H1 (cell line): ENCODE data around the gene PCBP2. TPM values are rescaled to one million over a fixed set of nuclear protein-coding genes. Genes with fewer than 3 reads are reported as not detected.

Source experiments
- CTCF ChIA-PET: fragments of 300-600 bp; sonication (Branson Sonifier 250); formaldehyde crosslinking; loops from one replicate; lab custom pipeline; 2021; ENCODE audit not compliant: partially characterized antibody; lab: Charles Lee
- POLR2A ChIA-PET: fragments of 300-600 bp; sonication (Branson Sonifier 250); formaldehyde crosslinking; loops from one replicate; lab custom pipeline; 2021; ENCODE audit warnings: inconsistent platforms; ENCODE audit not compliant: partially characterized antibody; lab: Charles Lee
- DNase-seq, 2 experiments: peaks; one replicate each; pipeline versions ENCODE4 v3.0.0 to v3.0.0-alpha.2; 2010 to 2022; ENCODE audit warnings: low spot score in 2 of 2, low read depth in 1 of 2, mixed read lengths in 1 of 2
- FAIRE-seq: peaks from 2 replicates; lab custom pipeline; 2011; peaks lifted over from hg19 to GRCh38; lab: Jason Lieb, UNC
- H2AFZ ChIP-seq: 2 replicates; pipeline ENCODE4 v1.8.1; 2012; ENCODE audit warnings: low read length, inconsistent platforms
- H2AK5ac ChIP-seq: 2 replicates; pipeline ENCODE4 v1.6.1; 2013; ENCODE audit warnings: low read depth, low read length
- H2BK120ac ChIP-seq: replicated peaks from 2 replicates; pipeline ENCODE3; 2013; ENCODE audit warnings: low read depth, low read length, inconsistent platforms
- H2BK12ac ChIP-seq: 2 replicates; pipeline ENCODE4 v1.6.1; 2013; ENCODE audit warnings: low read depth, low read length
- H2BK15ac ChIP-seq: 2 replicates; pipeline ENCODE4 v1.6.1; 2013; ENCODE audit warnings: low read length
- H2BK20ac ChIP-seq: 2 replicates; pipeline ENCODE4 v1.6.1; 2013; ENCODE audit warnings: low read length
- H2BK5ac ChIP-seq: 2 replicates; pipeline ENCODE4 v1.6.1; 2013; ENCODE audit warnings: low read depth, low read length
- H3K14ac ChIP-seq: 2 replicates; pipeline ENCODE4 v1.6.1; 2013; ENCODE audit warnings: inconsistent platforms; ENCODE audit not compliant: insufficient read length
- H3K18ac ChIP-seq: 2 replicates; pipeline ENCODE4 v1.6.1; 2013; ENCODE audit warnings: low read length; ENCODE audit errors: extremely low read depth
- H3K23ac ChIP-seq: 2 replicates; pipeline ENCODE4 v1.6.1; 2013; ENCODE audit warnings: inconsistent platforms; ENCODE audit not compliant: insufficient read length
- H3K23me2 ChIP-seq: 2 replicates; pipeline ENCODE4 v1.6.1; 2013; ENCODE audit warnings: low read depth, low read length
- H3K27ac ChIP-seq: 2 replicates; pipeline ENCODE4 v1.6.1; 2011; ENCODE audit warnings: low read depth, low read length, inconsistent platforms
- H3K27me3 ChIP-seq, 4 experiments: replicated peaks in 1 of 4; 1 replicate in 1 of 4; 2 replicates in 3 of 4; pipeline versions ENCODE4 v1.6.1 to v1.8.1; 2011 to 2013; ENCODE audit warnings: low read length in 3 of 4, mild to moderate bottlenecking in 3 of 4, inconsistent platforms in 2 of 4, mixed read lengths in 2 of 4, moderate library complexity in 1 of 4; ENCODE audit not compliant: control insufficient read depth in 3 of 4, insufficient read depth in 3 of 4; ENCODE audit errors: extremely low read depth in 1 of 4
- H3K36me3 ChIP-seq, 4 experiments: 2 replicates each; pipeline versions ENCODE4 v1.6.1 to v1.8.1; 2011 to 2013; ENCODE audit warnings: mild to moderate bottlenecking in 4 of 4, low read length in 3 of 4, moderate library complexity in 2 of 4, control low read depth in 1 of 4, inconsistent platforms in 1 of 4; ENCODE audit not compliant: insufficient read depth in 4 of 4, control insufficient read depth in 2 of 4
- H3K4ac ChIP-seq: replicated peaks from 2 replicates; pipeline ENCODE3; 2013; ENCODE audit warnings: low read length, low read depth, mixed read lengths, inconsistent platforms; ENCODE audit not compliant: insufficient read length
- H3K4me1 ChIP-seq, 4 experiments: replicated peaks in 1 of 4; 1 replicate in 1 of 4; 2 replicates in 3 of 4; pipeline versions ENCODE4 v1.6.1 to v1.8.1; 2011 to 2013; ENCODE audit warnings: low read length in 3 of 4, inconsistent platforms in 2 of 4, mixed read lengths in 1 of 4; ENCODE audit not compliant: insufficient read depth in 4 of 4, control insufficient read depth in 3 of 4
- H3K4me2 ChIP-seq, 2 experiments: 2 replicates each; pipeline versions ENCODE4 v1.6.1 to v1.8.1; 2011 to 2013; ENCODE audit warnings: low read depth in 2 of 2, low read length in 2 of 2, control low read depth in 1 of 2, inconsistent platforms in 1 of 2, mild to moderate bottlenecking in 1 of 2; ENCODE audit not compliant: insufficient read depth in 1 of 2
- H3K4me3 ChIP-seq, 4 experiments: fragments of 200-600, 300-600 bp in 1 of 4; sonication (generic), shearing (Covaris generic), sonication (Bioruptor Twin) in 1 of 4; 2 replicates each; pipeline versions ENCODE4 v1.5.1 to v1.8.1; 2011 to 2016; ENCODE audit warnings: low read length in 4 of 4, low read depth in 3 of 4, control low read depth in 2 of 4, inconsistent platforms in 2 of 4, mild to moderate bottlenecking in 2 of 4, mixed read lengths in 1 of 4, moderate library complexity in 1 of 4; ENCODE audit not compliant: insufficient read depth in 2 of 4; ENCODE audit errors: extremely low read depth in 1 of 4
- H3K56ac ChIP-seq: replicated peaks from 2 replicates; pipeline ENCODE3; 2013; ENCODE audit warnings: low read depth, mild to moderate bottlenecking, mixed read lengths, low read length, inconsistent platforms; ENCODE audit not compliant: insufficient read length
- H3K79me1 ChIP-seq: 2 replicates; pipeline ENCODE4 v1.6.1; 2013; ENCODE audit warnings: low read depth, low read length, control low read depth
- H3K79me2 ChIP-seq, 2 experiments: 2 replicates each; pipeline versions ENCODE4 v1.6.1 to v1.8.1; 2012 to 2013; ENCODE audit warnings: low read length in 2 of 2, mild to moderate bottlenecking in 2 of 2, inconsistent platforms in 1 of 2; ENCODE audit not compliant: insufficient read depth in 2 of 2, control insufficient read depth in 1 of 2
- H3K9ac ChIP-seq, 4 experiments: replicated peaks in 1 of 4; 1 replicate in 1 of 4; 2 replicates in 3 of 4; pipeline versions ENCODE4 v1.6.1 to v1.8.1; 2011 to 2013; ENCODE audit warnings: low read depth in 3 of 4, low read length in 3 of 4, control low read depth in 2 of 4, mild to moderate bottlenecking in 2 of 4, moderate library complexity in 2 of 4, inconsistent platforms in 1 of 4; ENCODE audit errors: extremely low read depth in 1 of 4
- H3K9me3 ChIP-seq, 2 experiments: 2 replicates each; pipeline versions ENCODE4 v1.6.1 to v1.8.1; 2012 to 2013; ENCODE audit warnings: mild to moderate bottlenecking in 2 of 2, moderate library complexity in 2 of 2, control low read depth in 1 of 2, inconsistent platforms in 1 of 2, low read depth in 1 of 2, low read length in 1 of 2, mixed read lengths in 1 of 2; ENCODE audit not compliant: insufficient read depth in 2 of 2
- H4K20me1 ChIP-seq, 2 experiments: replicated peaks in 1 of 2; 2 replicates each; pipeline versions ENCODE3 to v1.8.1; 2011 to 2013; ENCODE audit warnings: inconsistent platforms in 2 of 2, low read length in 2 of 2, mild to moderate bottlenecking in 1 of 2; ENCODE audit not compliant: insufficient read depth in 2 of 2, control insufficient read depth in 1 of 2
- H4K5ac ChIP-seq: 2 replicates; pipeline ENCODE4 v1.6.1; 2013; ENCODE audit warnings: low read length, low read depth, mixed read lengths, inconsistent platforms; ENCODE audit not compliant: insufficient read length
- H4K8ac ChIP-seq: 2 replicates; pipeline ENCODE4 v1.8.0; 2013; ENCODE audit warnings: mild to moderate bottlenecking, moderate library complexity, low read length, inconsistent platforms; ENCODE audit not compliant: insufficient read depth; ENCODE audit errors: extremely low read depth
- H4K91ac ChIP-seq: replicated peaks from 2 replicates; pipeline ENCODE3; 2013; ENCODE audit warnings: low read length, mixed read lengths, inconsistent platforms; ENCODE audit not compliant: insufficient read length
- ASH2L ChIP-seq: fragments of 200-600, 300-600 bp; sonication (generic); IDR thresholded peaks from one replicate; pipeline ENCODE4 v1.7.1; 2017; ENCODE audit warnings: low read length
- BCL11A ChIP-seq, 2 experiments: IDR thresholded peaks; one replicate each; pipeline ENCODE4 v1.6.1; 2011; ENCODE audit warnings: low read depth in 2 of 2, low read length in 2 of 2, mild to moderate bottlenecking in 2 of 2
- NRF1 ChIP-seq: IDR thresholded peaks from 2 replicates; pipeline ENCODE4 v1.6.1; 2011; ENCODE audit warnings: mild to moderate bottlenecking, low read depth, low read length, improper control_type of control experiment
- POLR2A ChIP-seq, 2 experiments: IDR thresholded peaks; 1 replicate in 1 of 2; 2 replicates in 1 of 2; pipeline ENCODE4 v1.6.1; 2011; ENCODE audit warnings: low read depth in 2 of 2, low read length in 2 of 2, mild to moderate bottlenecking in 2 of 2; ENCODE audit errors: control extremely low read depth in 1 of 2
- SIRT6 ChIP-seq: IDR thresholded peaks from one replicate; pipeline ENCODE4 v1.7.1; 2012; ENCODE audit warnings: low read length, inconsistent platforms
- USF2 ChIP-seq: IDR thresholded peaks from 2 replicates; pipeline ENCODE4 v1.6.1; 2011; ENCODE audit warnings: low read length, improper control_type of control experiment
- WGBS, 2 experiments: shearing (Covaris generic) in 1 of 2; methylation state at CpG; one replicate each; pipeline versions ENCODE4 v1.1.6 to v1.1.7; 2013 to 2015; ENCODE audit warnings: low lambda C conversion rate in 2 of 2, mixed read lengths in 2 of 2, inconsistent platforms in 1 of 2, low coverage in 1 of 2, missing lambda C conversion rate in 1 of 2; ENCODE audit not compliant: insufficient replicate concordance in 2 of 2, insufficient coverage in 1 of 2, insufficient read length in 1 of 2; ENCODE audit errors: extremely low coverage in 1 of 2, missing lambda C conversion rate in 1 of 2; 5-methylcytosine and 5-hydroxymethylcytosine counted together
- polyA plus RNA-seq, 7 experiments: library from polyadenylated mRNA; depleted of rRNA in 3 of 7; stranded (reverse) in 5 of 7; unstranded in 2 of 7; fragments of >200 nt in 5 of 7; fragments of 200-250 nt in 2 of 7; gene quantifications; 1 replicate in 5 of 7; 2 replicates in 1 of 7; 4 replicates in 1 of 7; pipeline versions ENCODE4 v1.2.1 to v1.2.3, GENCODE V29; 2011 to 2013; ENCODE audit warnings: missing spikeins in 2 of 7, mixed read lengths in 2 of 7
- total RNA-seq: library from RNA; stranded (reverse); fragmentation: NEBNext Ultra II Directional; extraction: Animal tissue kit (Norgen Biotek cat#: 25700); gene quantifications from 2 replicates; pipeline ENCODE4 v1.2.1, GENCODE V29; 2021

PCBP2 gene
- total and polyA plus RNA-seq, 2 of the 8 experiments (the other 6 are each of a cell fraction or from before 2014, with no cell fraction given), result 470 to 1,123 TPM

GRCh38 chr12:53489242-53489864 lies 37.5 kb downstream of the PCBP2 start:
- Histone ChIP-seq H4K20me1 (peaks cover 5 to 23% of the 10 kb centered on the region in 2 experiments), H3K23me2 (peaks cover 13% of the 10 kb centered on the region), H3K79me1 (no peaks in the 10 kb centered on the region; the same call in 1 of the 2 replicates), H3K27ac (no peak overlapping the region), H3K79me2 (no peaks in the 10 kb centered on the region), H4K8ac (no peak overlapping the region), H2AK5ac (no peak overlapping the region), H3K4ac (no peak overlapping the region), H3K23ac (no peak overlapping the region), H3K4me3 (no peak overlapping the region), H4K91ac (no peak overlapping the region), H2BK12ac (no peak overlapping the region), H2BK5ac (no peak overlapping the region), H3K14ac (no peak overlapping the region), H2AFZ (no peak overlapping the region), H3K18ac (no peak overlapping the region), H3K9ac (no peak overlapping the region), H3K36me3 (peaks cover 0 to 18% (median 6%) of the 10 kb centered on the region in 4 experiments; a peak in 5 of 8 replicates), H3K9me3 (no peaks in the 10 kb centered on the region), H4K5ac (no peak overlapping the region), H3K56ac (no peak overlapping the region), H2BK15ac (no peak overlapping the region), H3K4me1 (peaks cover 5 to 15% (median 7%) of the 10 kb centered on the region in 4 experiments), H3K27me3 (no peaks in the 10 kb centered on the region), H3K4me2 (no peak overlapping the region), H2BK20ac (no peak overlapping the region), H2BK120ac (no peak overlapping the region)
- ChIA-PET CTCF (interaction anchor here (0.6 to 6.7 kb wide), 8 partner anchors 13 to 76 kb away, joined by 3 to 51 read pairs (median 4); partner anchors contain the start of gene NPFF), POLR2A (interaction anchor here (0.9 to 67.0 kb wide), 5 partner anchors 5 to 180 kb away, joined by 3 to 3397 read pairs (median 4); partner anchors contain the start of genes MAP3K12, NPFF, PCBP2 and PRR13)
- no peak for DNase-seq
- no peak for FAIRE-seq
- 93% methylated on average over 5 of the region's 5 CpGs; no CpG with 5 or more reads in 1 of the 2 experiments for WGBS, 2 experiments
- TF ChIP-seq BCL11A (IDR thresholded peaks at IDR 0.05; ENCODE audit: low read depth in 2 of 2, low read length in 2 of 2) (no peak), NRF1 (no peak), USF2 (no peak), SIRT6 (no peak), ASH2L (no peak), POLR2A (IDR thresholded peaks at IDR 0.05; ENCODE audit: control extremely low read depth in 1 of 2, low read depth in 2 of 2, low read length in 2 of 2) (no peak)
